Measurements from ENCODE around the gene YBX2. TPM values are rescaled to one million over a fixed set of nuclear protein-coding genes. Genes with fewer than 3 reads are reported as not detected.
A peak's percentile ranks its signal among the peaks of the same experiment; 100 is the strongest.

YBX2 gene
- total RNA-seq, 1 donor from 2014 or later = 2.2 TPM

- Mint-ChIP-seq H3K27ac (peak overlapping the region; percentile 73), H3K9me3 (no peaks in the 10 kb centered on the region), H3K36me3 (no peaks in the 10 kb centered on the region), H3K27me3 (ENCODE audit: low read depth) (peaks cover 23% of the 10 kb centered on the region), H3K4me3 (peak overlapping the region; percentile 73), H3K4me1 (peaks cover 15% of the 10 kb centered on the region)
- peak; percentile 76 for TF ChIP-seq CTCF (IDR thresholded peaks at IDR 0.05; ENCODE audit: unreplicated experiment)
- peak; percentile 59 to 82 for DNase-seq (ENCODE audit: low spot score in 2 of 2, unreplicated experiment in 2 of 2)
Observed at GRCh38 chr17:7280519-7281073, 13.8 kb downstream of the YBX2 start.

GRCh38 chr17:7279448-7279847, 15.0 kb downstream of the YBX2 start:
- Mint-ChIP-seq H3K27ac (no peak overlapping the region), H3K36me3 (no peaks in the 10 kb centered on the region), H3K4me3 (no peak overlapping the region), H3K4me1 (peaks cover 15% of the 10 kb centered on the region), H3K27me3 (ENCODE audit: low read depth) (peaks cover 23% of the 10 kb centered on the region), H3K9me3 (no peaks in the 10 kb centered on the region)
- no peak for TF ChIP-seq CTCF (IDR thresholded peaks at IDR 0.05; ENCODE audit: unreplicated experiment)
- DNase-seq (ENCODE audit: low spot score in 2 of 2, unreplicated experiment in 2 of 2) = no peak

DNA sequence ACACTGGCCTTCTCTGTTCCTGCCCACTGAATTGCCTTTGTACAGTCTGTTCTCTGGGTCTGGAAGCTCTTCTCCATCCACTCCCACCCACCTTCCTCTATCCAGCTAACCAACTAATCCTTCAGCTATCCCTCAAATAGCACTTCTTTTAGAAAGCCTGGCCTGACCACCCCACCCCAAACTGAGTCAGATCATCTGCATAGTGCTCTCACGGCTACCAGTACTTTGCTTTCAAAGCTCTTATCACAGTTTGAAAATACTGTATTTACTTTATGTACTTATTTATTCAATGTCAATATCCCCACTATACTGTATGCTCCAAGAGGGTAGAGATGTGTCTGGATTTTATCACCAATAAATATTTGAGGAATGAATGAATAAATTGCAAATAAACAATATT, 27.7 kb downstream of the YBX2 start:
- H3K27ac Mint-ChIP-seq = peak overlapping the region; percentile 15
- H3K4me3 Mint-ChIP-seq = no peak overlapping the region

DNA sequence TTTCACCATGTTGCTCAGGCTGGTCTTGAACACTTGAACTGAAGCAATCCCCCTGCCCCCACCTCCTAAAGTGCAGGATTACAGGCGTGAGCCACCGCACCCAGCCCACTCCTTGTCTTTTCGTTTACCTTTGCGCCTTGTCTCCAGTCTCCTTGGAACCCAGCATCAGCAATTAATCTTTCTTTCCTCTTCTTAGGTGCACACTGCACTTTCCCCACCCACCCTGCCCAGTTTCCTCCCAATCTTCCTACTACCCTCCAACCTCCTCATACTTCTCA, 30.7 kb downstream of the YBX2 start:
- Mint-ChIP-seq H3K4me3 (peak overlapping the region; percentile 90), H3K36me3 (no peaks in the 10 kb centered on the region), H3K9me3 (no peaks in the 10 kb centered on the region), H3K4me1 (peaks cover 21% of the 10 kb centered on the region), H3K27me3 (ENCODE audit: low read depth) (peaks cover 38% of the 10 kb centered on the region), H3K27ac (peak overlapping the region; percentile 96)
- no peak for DNase-seq (ENCODE audit: low spot score in 2 of 2, unreplicated experiment in 2 of 2)
- no peak for TF ChIP-seq CTCF (IDR thresholded peaks at IDR 0.05; ENCODE audit: unreplicated experiment)

More for the DNA sequence above, 27.7 kb downstream of the YBX2 start:
- peaks cover 16% of the 10 kb centered on the region for H3K4me1 Mint-ChIP-seq
- H3K36me3 Mint-ChIP-seq = no peaks in the 10 kb centered on the region
- DNase-seq (ENCODE audit: low spot score in 2 of 2, unreplicated experiment in 2 of 2) = no peak
- peaks cover 32% of the 10 kb centered on the region for H3K27me3 Mint-ChIP-seq (ENCODE audit: low read depth)
- H3K9me3 Mint-ChIP-seq = no peaks in the 10 kb centered on the region
- no peak for TF ChIP-seq CTCF (IDR thresholded peaks at IDR 0.05; ENCODE audit: unreplicated experiment)

- no peaks in the 10 kb centered on the region for H3K36me3 Mint-ChIP-seq
- no peak for TF ChIP-seq CTCF (IDR thresholded peaks at IDR 0.05; ENCODE audit: unreplicated experiment)
- no peaks in the 10 kb centered on the region for H3K9me3 Mint-ChIP-seq
- peak overlapping the region; percentile 90 for H3K4me3 Mint-ChIP-seq
- DNase-seq (ENCODE audit: low spot score in 2 of 2, unreplicated experiment in 2 of 2) = no peak
- peaks cover 21% of the 10 kb centered on the region for H3K4me1 Mint-ChIP-seq
- H3K27ac Mint-ChIP-seq = peak overlapping the region; percentile 96
- peaks cover 38% of the 10 kb centered on the region for H3K27me3 Mint-ChIP-seq (ENCODE audit: low read depth)
Observed at GRCh38 chr17:7262935-7263800, 31.3 kb downstream of the YBX2 start.

Data from mesothelial cell of epicardium (in vitro differentiated cells).